ENCODE results near the gene PHOX2B. TPM values are rescaled to one million over a fixed set of nuclear protein-coding genes. Genes with fewer than 3 reads are reported as not detected.

The PHOX2B gene
- total RNA-seq, 4 donors from 2014 or later = not detected

DNA sequence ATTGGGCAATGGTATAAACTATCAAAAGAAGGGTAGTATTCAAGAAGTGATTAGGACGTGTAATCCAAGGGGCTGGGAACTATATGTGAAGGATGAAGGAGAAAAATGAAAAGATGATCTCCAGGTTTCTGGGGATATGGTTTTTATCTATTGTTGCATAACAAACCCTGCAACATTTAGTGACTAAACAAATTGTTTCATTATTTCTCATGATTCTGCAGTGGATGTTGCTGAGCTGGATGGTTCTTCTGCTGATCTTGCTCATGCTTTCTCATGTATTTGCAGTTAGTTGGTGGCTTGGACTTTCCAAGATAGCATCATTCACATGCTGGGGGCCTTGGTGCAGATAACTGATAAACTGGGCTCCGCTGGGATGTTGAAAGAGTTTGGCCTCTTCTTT lies 29.1 kb downstream of the PHOX2B start:
- Histone ChIP-seq H3K27ac (no peak overlapping the region), H3K4me3 (no peak overlapping the region), H3K4me1 (no peaks in the 10 kb centered on the region), H3K27me3 (peaks cover 0 to 8% (median 3%) of the 10 kb centered on the region in 3 donors), H3K9me3 (no peaks in the 10 kb centered on the region), H3K36me3 (no peaks in the 10 kb centered on the region)
- TF ChIP-seq, protein P1, sequence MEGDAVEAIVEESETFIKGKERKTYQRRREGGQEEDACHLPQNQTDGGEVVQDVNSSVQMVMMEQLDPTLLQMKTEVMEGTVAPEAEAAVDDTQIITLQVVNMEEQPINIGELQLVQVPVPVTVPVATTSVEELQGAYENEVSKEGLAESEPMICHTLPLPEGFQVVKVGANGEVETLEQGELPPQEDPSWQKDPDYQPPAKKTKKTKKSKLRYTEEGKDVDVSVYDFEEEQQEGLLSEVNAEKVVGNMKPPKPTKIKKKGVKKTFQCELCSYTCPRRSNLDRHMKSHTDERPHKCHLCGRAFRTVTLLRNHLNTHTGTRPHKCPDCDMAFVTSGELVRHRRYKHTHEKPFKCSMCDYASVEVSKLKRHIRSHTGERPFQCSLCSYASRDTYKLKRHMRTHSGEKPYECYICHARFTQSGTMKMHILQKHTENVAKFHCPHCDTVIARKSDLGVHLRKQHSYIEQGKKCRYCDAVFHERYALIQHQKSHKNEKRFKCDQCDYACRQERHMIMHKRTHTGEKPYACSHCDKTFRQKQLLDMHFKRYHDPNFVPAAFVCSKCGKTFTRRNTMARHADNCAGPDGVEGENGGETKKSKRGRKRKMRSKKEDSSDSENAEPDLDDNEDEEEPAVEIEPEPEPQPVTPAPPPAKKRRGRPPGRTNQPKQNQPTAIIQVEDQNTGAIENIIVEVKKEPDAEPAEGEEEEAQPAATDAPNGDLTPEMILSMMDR (IDR thresholded peaks at IDR 0.05 in 4 of 5, conservative IDR thresholded peaks at IDR 0.05 in 1 of 5) = no peak
- no peak for TF ChIP-seq POLR2A (IDR thresholded peaks at IDR 0.05)
- in situ Hi-C loops (cut with MboI; ENCODE audit: low sequenced_read_pairs in 4 of 4) = no loop called here
- DNase-seq = no peak
- ATAC-seq = no peak
- intact Hi-C loops (cut with DNase I; ENCODE audit: low total_unique reads) = no loop called here

- ATAC-seq (no peak), DNase-seq (no peak)
- intact Hi-C loops (cut with DNase I; ENCODE audit: low total_unique reads) (no loop called here), in situ Hi-C loops (cut with MboI; ENCODE audit: low sequenced_read_pairs in 4 of 4) (no loop called here)
- Histone ChIP-seq H3K4me1 (no peaks in the 10 kb centered on the region), H3K27me3 (peaks cover 0 to 8% (median 0%) of the 10 kb centered on the region in 3 donors), H3K4me3 (no peak overlapping the region), H3K9me3 (no peaks in the 10 kb centered on the region), H3K36me3 (no peaks in the 10 kb centered on the region), H3K27ac (no peak overlapping the region)
- no peak for TF ChIP-seq POLR2A (IDR thresholded peaks at IDR 0.05)
- TF ChIP-seq, protein P1 (IDR thresholded peaks at IDR 0.05 in 4 of 5, conservative IDR thresholded peaks at IDR 0.05 in 1 of 5) = no peak
Observed at GRCh38 chr4:41718907-41719306, 29.6 kb downstream of the PHOX2B start.

DNA sequence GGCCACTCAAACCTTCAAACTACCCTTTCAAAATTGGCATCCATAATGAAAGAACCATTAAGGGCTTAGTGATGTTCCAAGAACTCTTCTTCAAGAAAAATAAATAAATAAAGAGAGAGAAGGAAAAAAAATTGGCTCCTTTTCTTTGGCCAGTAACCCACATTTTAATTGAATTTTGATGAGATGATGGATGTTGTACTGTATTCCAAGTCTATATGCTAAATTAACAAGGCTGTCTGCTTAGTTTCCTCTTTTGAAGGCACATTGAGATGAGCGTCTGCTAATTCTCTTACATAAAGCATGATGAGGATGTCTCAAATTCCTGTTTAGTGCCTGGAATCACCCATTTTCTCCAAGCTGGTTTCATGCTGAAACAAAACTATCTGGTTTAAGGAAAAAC lies 33.4 kb downstream of the PHOX2B start:
- TF ChIP-seq, protein P1 (IDR thresholded peaks at IDR 0.05 in 4 of 5, conservative IDR thresholded peaks at IDR 0.05 in 1 of 5) = no peak
- no peak for TF ChIP-seq POLR2A (IDR thresholded peaks at IDR 0.05)
- no peaks in the 10 kb centered on the region for H3K9me3 ChIP-seq
- H3K4me3 ChIP-seq = no peak overlapping the region
- no peak for DNase-seq
- peaks cover 0 to 2% (median 0%) of the 10 kb centered on the region in 3 donors for H3K27me3 ChIP-seq
- in situ Hi-C loops (cut with MboI; ENCODE audit: low sequenced_read_pairs in 4 of 4) (no loop called here), intact Hi-C loops (cut with DNase I; ENCODE audit: low total_unique reads) (no loop called here)
- H3K36me3 ChIP-seq = no peaks in the 10 kb centered on the region
- no peak overlapping the region for H3K27ac ChIP-seq
- H3K4me1 ChIP-seq = no peaks in the 10 kb centered on the region
- no peak for ATAC-seq

GRCh38 chr4:41714364-41715000 lies 34.0 kb downstream of the PHOX2B start:
- H3K27ac ChIP-seq = no peak overlapping the region
- no peak for DNase-seq
- no peak overlapping the region for H3K4me3 ChIP-seq
- H3K4me1 ChIP-seq = no peaks in the 10 kb centered on the region
- H3K9me3 ChIP-seq = no peaks in the 10 kb centered on the region
- H3K27me3 ChIP-seq = peaks cover 0 to 2% (median 0%) of the 10 kb centered on the region in 3 donors
- in situ Hi-C loops (cut with MboI; ENCODE audit: low sequenced_read_pairs in 4 of 4) = no loop called here
- H3K36me3 ChIP-seq = no peaks in the 10 kb centered on the region
- TF ChIP-seq, protein P1 (IDR thresholded peaks at IDR 0.05 in 4 of 5, conservative IDR thresholded peaks at IDR 0.05 in 1 of 5) = no peak
- TF ChIP-seq POLR2A (IDR thresholded peaks at IDR 0.05) = no peak
- ATAC-seq = no peak
- intact Hi-C loops (cut with DNase I; ENCODE audit: low total_unique reads) = no loop called here

DNA sequence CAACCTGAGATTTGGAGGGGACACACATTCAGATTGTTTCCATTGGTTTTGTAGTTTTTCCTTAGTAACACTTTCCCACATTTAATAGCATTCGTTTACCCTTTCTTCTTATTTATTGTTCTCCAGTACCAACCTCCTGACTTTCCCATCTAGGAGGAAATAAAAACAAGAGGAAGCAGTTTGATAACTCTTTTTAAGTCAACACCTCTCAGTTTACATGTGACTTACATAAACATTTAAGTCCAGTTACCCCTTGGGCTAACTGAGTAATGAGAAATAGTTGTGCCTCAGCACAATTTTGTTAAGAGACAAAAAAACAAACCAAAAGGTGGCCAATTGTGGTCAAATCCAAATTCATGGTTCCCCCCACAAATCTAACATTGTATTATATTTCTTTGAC lies 34.8 kb downstream of the PHOX2B start:
- in situ Hi-C loops (cut with MboI; ENCODE audit: low sequenced_read_pairs in 4 of 4) = no loop called here
- TF ChIP-seq, protein P1 (IDR thresholded peaks at IDR 0.05 in 4 of 5, conservative IDR thresholded peaks at IDR 0.05 in 1 of 5) = no peak
- TF ChIP-seq POLR2A (IDR thresholded peaks at IDR 0.05) = no peak
- Histone ChIP-seq H3K4me1 (no peaks in the 10 kb centered on the region), H3K4me3 (no peak overlapping the region), H3K27me3 (peaks cover 0 to 2% (median 0%) of the 10 kb centered on the region in 3 donors), H3K36me3 (no peaks in the 10 kb centered on the region), H3K9me3 (no peaks in the 10 kb centered on the region), H3K27ac (no peak overlapping the region)
- DNase-seq (no peak), ATAC-seq (no peak)
- intact Hi-C loops (cut with DNase I; ENCODE audit: low total_unique reads) = no loop called here
